ENCODE results near the gene IL34.

Gene IL34

DNA sequence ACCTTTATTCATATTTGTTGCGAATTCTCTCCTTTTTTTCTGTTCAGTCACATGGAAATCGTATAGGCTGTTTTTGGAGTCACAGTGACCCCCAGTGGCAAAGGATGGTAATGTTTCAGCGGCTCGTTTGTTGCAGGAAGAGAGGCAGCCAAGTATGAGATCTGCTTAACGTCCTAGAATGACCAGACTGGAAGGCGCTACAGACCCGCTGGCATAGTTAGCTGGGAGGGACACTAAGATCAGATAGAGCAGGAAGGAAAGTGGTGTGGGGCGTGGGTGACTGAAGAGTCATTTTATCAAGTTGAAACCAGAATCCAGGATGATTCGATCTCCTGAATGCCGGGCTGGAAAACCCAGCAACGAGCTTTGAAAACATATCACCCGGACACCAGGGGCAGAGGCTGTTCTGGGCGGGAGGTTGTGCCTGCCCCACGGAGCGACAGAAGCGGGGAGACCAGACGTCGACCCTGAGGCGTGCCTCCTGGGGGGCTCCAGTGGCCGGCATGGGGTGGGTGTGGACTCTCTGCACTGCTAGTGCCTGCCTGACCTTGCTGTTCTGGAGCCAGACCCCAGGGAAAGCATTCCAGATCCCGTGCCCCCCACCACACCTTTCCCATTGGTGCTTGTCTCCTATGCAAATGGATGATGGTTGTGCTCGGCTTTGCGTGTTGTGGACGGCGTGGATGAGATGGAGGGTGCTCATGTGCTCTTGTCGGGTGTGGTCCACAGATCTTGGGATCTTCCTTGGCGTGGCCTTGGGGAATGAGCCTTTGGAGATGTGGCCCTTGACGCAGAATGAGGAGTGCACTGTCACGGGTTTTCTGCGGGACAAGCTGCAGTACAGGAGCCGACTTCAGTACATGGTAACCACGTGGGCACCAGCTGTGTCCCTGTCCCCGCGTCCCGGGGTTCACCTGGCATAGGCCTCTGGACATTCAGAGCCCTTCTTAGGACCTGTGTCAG lies 7.7 kb downstream of the IL34 start:
- TF ChIP-seq EZH2 (IDR thresholded peaks at IDR 0.05) = no peak
- no peak for TF ChIP-seq FOXP2 (optimal IDR thresholded peaks at IDR 0.05; ENCODE audit: control extremely low read depth, extremely low read length, insufficient read depth)
- TF ChIP-seq POLR2AphosphoS5 (IDR thresholded peaks at IDR 0.05; ENCODE audit: borderline replicate concordance, low read depth, low read length) = no peak
- Histone ChIP-seq H3K9ac (ENCODE audit: insufficient read length) (no peak overlapping the region), H3K9me3 (ENCODE audit: low read depth, low read length) (no peaks in the 10 kb centered on the region), H3K4me3 (no peak overlapping the region), H3K36me3 (ENCODE audit: insufficient read depth, low read length) (no peaks in the 10 kb centered on the region), H3K27ac (no peak overlapping the region)
- DNase-seq (ENCODE audit: low read depth, low spot score) = peak; percentile 22

DNA sequence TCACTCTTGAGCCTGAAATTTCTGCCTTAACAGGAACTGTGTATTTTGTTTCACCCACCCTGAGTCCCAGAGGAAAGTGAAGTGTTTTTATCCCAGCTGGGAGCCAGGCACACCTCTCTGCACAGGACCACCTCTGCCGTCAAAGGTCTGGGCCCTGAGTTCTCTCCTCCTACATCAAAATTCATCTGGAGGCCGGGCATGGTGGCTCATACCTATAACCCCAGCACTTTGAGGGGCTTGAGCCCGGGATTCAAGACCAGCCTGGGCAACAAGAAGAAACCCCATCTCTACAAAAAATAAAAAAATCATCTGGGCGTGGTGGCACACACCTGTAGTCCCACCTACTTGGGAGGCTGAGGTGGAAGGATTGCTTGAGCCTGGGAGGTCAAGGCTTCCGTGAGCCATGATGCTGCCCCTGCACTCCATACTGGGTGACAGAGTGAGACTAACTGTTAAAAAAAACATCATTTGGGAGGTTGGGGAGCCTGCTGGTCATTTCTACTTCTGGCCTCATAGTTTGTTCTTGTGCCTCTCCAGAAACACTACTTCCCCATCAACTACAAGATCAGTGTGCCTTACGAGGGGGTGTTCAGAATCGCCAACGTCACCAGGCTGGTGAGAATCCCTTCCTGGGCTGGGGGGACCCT lies 9.8 kb downstream of the IL34 start:
- TF ChIP-seq FOXP2 (optimal IDR thresholded peaks at IDR 0.05; ENCODE audit: control extremely low read depth, extremely low read length, insufficient read depth) (no peak), POLR2AphosphoS5 (IDR thresholded peaks at IDR 0.05; ENCODE audit: borderline replicate concordance, low read depth, low read length) (no peak), EZH2 (IDR thresholded peaks at IDR 0.05) (no peak)
- Histone ChIP-seq H3K27ac (no peak overlapping the region), H3K9ac (ENCODE audit: insufficient read length) (no peak overlapping the region)

DNA sequence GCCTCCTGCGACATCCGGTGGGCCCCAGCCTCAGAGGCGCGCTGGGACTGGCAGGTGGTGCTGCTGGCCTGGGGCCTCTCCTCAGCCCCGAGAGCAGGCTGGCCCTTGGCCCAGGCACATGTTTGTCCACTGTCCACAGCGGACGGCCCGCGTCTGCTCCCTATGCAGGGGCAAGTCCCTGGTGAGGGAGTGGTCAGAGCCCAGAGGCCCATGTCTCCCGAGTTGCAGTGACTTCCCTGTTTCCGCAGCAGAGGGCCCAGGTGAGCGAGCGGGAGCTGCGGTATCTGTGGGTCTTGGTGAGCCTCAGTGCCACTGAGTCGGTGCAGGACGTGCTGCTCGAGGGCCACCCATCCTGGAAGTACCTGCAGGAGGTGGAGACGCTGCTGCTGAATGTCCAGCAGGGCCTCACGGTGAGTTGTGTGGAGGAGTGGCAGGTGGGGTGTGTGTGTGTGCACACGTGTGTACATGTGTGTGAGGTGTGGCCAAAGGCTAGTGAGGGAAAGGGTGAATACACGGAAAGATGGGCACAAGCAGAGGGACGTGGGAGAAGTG lies 10.4 kb downstream of the IL34 start:
- TF ChIP-seq FOXP2 (optimal IDR thresholded peaks at IDR 0.05; ENCODE audit: control extremely low read depth, extremely low read length, insufficient read depth) = no peak
- H3K9ac ChIP-seq (ENCODE audit: insufficient read length) = no peak overlapping the region
- H3K9me3 ChIP-seq (ENCODE audit: low read depth, low read length) = no peaks in the 10 kb centered on the region
- no peak for DNase-seq (ENCODE audit: low read depth, low spot score)
- H3K4me3 ChIP-seq = no peak overlapping the region
- H3K27ac ChIP-seq = no peak overlapping the region
- H3K36me3 ChIP-seq (ENCODE audit: insufficient read depth, low read length) = no peaks in the 10 kb centered on the region

More for the DNA sequence above, 9.8 kb downstream of the IL34 start:
- Histone ChIP-seq H3K9me3 (ENCODE audit: low read depth, low read length) (no peaks in the 10 kb centered on the region), H3K36me3 (ENCODE audit: insufficient read depth, low read length) (no peaks in the 10 kb centered on the region), H3K4me3 (no peak overlapping the region)
- no peak for DNase-seq (ENCODE audit: low read depth, low spot score)

DNA sequence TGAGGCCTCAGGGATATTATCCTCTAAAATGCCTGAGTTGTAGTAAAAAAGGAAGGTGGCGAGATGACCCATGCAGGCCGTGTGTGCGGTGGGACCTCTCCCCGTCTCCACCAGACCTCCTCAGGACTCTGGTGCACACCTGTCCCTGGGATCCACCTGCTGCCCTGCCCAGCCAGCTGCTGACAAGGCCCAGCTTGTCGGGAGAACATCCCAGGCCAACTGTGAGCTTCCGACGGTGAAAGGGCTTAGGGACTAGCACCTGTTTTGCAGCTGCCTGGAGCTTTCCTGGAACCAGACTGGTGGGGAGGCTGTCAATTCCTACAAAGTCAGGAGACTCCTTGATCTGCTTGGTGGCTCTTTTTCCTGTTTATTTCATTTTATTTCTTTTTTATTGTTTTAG lies 11.6 kb downstream of the IL34 start:
- H3K9me3 ChIP-seq (ENCODE audit: low read depth, low read length) = no peaks in the 10 kb centered on the region
- no peaks in the 10 kb centered on the region for H3K36me3 ChIP-seq (ENCODE audit: insufficient read depth, low read length)
- no peak for TF ChIP-seq POLR2AphosphoS5 (IDR thresholded peaks at IDR 0.05; ENCODE audit: borderline replicate concordance, low read depth, low read length)
- no peak for TF ChIP-seq EZH2 (IDR thresholded peaks at IDR 0.05)
- TF ChIP-seq FOXP2 (optimal IDR thresholded peaks at IDR 0.05; ENCODE audit: control extremely low read depth, extremely low read length, insufficient read depth) = no peak
- DNase-seq (ENCODE audit: low read depth, low spot score) = no peak
- H3K9ac ChIP-seq (ENCODE audit: insufficient read length) = no peak overlapping the region
- no peak overlapping the region for H3K27ac ChIP-seq
- H3K4me3 ChIP-seq = no peak overlapping the region

DNA sequence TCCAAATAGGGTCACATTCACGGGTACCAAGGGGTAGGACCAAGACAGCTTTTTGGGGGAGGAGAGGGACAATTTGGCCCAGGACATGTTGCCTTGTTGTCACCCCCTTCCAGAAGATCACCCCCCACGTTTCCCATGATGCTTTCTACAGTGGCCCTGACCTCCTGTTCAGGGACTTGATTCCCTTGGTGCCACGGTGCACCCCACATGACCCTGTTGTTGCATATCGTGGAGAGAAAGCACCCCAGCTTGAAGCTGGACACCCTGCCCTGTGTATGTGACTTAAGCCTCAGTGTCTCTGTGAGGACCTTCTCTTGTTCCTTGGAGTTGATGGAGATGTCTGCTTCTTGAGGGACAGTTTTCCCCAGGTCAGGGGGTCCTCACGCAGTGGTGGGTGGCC lies 12.6 kb downstream of the IL34 start:
- Histone ChIP-seq H3K36me3 (ENCODE audit: insufficient read depth, low read length) (no peaks in the 10 kb centered on the region; the same call in 1 of the 2 replicates), H3K9me3 (ENCODE audit: low read depth, low read length) (no peaks in the 10 kb centered on the region), H3K27ac (no peak overlapping the region), H3K4me3 (no peak overlapping the region), H3K9ac (ENCODE audit: insufficient read length) (no peak overlapping the region)
- TF ChIP-seq EZH2 (IDR thresholded peaks at IDR 0.05) = no peak
- no peak for TF ChIP-seq FOXP2 (optimal IDR thresholded peaks at IDR 0.05; ENCODE audit: control extremely low read depth, extremely low read length, insufficient read depth)
- TF ChIP-seq POLR2AphosphoS5 (IDR thresholded peaks at IDR 0.05; ENCODE audit: borderline replicate concordance, low read depth, low read length) = no peak
- no peak for DNase-seq (ENCODE audit: low read depth, low spot score)

- no peak overlapping the region for H3K9ac ChIP-seq (ENCODE audit: insufficient read length)
- H3K9me3 ChIP-seq (ENCODE audit: low read depth, low read length) = no peaks in the 10 kb centered on the region
- no peaks in the 10 kb centered on the region; the same call in 1 of the 2 replicates for H3K36me3 ChIP-seq (ENCODE audit: insufficient read depth, low read length)
- H3K27ac ChIP-seq = no peak overlapping the region
- H3K4me3 ChIP-seq = no peak overlapping the region
- TF ChIP-seq EZH2 (IDR thresholded peaks at IDR 0.05) (no peak), FOXP2 (optimal IDR thresholded peaks at IDR 0.05; ENCODE audit: control extremely low read depth, extremely low read length, insufficient read depth) (no peak), POLR2AphosphoS5 (IDR thresholded peaks at IDR 0.05; ENCODE audit: borderline replicate concordance, low read depth, low read length) (no peak)
- DNase-seq (ENCODE audit: low read depth, low spot score) = no peak
Observed at GRCh38 chr16:70659546-70659945, 13.2 kb downstream of the IL34 start.

DNA sequence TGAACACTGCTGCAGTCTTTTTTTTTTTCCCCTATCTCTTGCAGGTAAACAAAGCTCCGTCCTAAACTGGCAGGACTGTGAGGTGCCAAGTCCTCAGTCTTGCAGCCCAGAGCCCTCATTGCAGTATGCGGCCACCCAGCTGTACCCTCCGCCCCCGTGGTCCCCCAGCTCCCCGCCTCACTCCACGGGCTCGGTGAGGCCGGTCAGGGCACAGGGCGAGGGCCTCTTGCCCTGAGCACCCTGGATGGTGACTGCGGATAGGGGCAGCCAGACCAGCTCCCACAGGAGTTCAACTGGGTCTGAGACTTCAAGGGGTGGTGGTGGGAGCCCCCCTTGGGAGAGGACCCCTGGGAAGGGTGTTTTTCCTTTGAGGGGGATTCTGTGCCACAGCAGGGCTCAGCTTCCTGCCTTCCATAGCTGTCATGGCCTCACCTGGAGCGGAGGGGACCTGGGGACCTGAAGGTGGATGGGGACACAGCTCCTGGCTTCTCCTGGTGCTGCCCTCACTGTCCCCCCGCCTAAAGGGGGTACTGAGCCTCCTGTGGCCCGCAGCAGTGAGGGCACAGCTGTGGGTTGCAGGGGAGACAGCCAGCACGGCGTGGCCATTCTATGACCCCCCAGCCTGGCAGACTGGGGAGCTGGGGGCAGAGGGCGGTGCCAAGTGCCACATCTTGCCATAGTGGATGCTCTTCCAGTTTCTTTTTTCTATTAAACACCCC lies 13.8 kb downstream of the IL34 start:
- Histone ChIP-seq H3K27ac (no peak overlapping the region), H3K9me3 (ENCODE audit: low read depth, low read length) (no peaks in the 10 kb centered on the region), H3K4me3 (no peak overlapping the region), H3K9ac (ENCODE audit: insufficient read length) (no peak overlapping the region), H3K36me3 (ENCODE audit: insufficient read depth, low read length) (no peaks in the 10 kb centered on the region; the same call in 1 of the 2 replicates)
- TF ChIP-seq FOXP2 (optimal IDR thresholded peaks at IDR 0.05; ENCODE audit: control extremely low read depth, extremely low read length, insufficient read depth) (no peak), EZH2 (IDR thresholded peaks at IDR 0.05) (no peak), POLR2AphosphoS5 (IDR thresholded peaks at IDR 0.05; ENCODE audit: borderline replicate concordance, low read depth, low read length) (no peak)
- no peak for DNase-seq (ENCODE audit: low read depth, low spot score)
